CD14-positive monocyte (primary cell): ENCODE results near the gene TMEM117. TPM values are rescaled to one million over a fixed set of nuclear protein-coding genes. Genes with fewer than 3 reads are reported as not detected.

ENCODE experiments used
- DNase-seq, 3 donors: peaks; one replicate each; pipeline ENCODE4 v3.0.0-alpha.2; 2011 to 2022
- H2AFZ ChIP-seq: 2 replicates; pipeline ENCODE4 v1.6.0; 2012; ENCODE audit warnings: mild to moderate bottlenecking, low read depth, low read length, inconsistent platforms; ENCODE audit not compliant: insufficient read depth, poor library complexity, severe bottlenecking
- H3K27ac ChIP-seq, 2 donors: 1 replicate in 1 of 2; 2 replicates in 1 of 2; pipeline ENCODE4 v1.5.1; 2012 to 2013; ENCODE audit warnings: low read length in 2 of 2, control low read depth in 1 of 2, inconsistent platforms in 1 of 2, low read depth in 1 of 2, mild to moderate bottlenecking in 1 of 2
- H3K27me3 ChIP-seq, 2 donors: one replicate each; pipeline versions ENCODE4 v1.6.0 to v1.6.1; 2011 to 2013; ENCODE audit warnings: low read length in 2 of 2; ENCODE audit not compliant: control insufficient read depth in 2 of 2, insufficient read depth in 2 of 2
- H3K36me3 ChIP-seq, 2 donors: replicated peaks in 1 of 2; 1 replicate in 1 of 2; 2 replicates in 1 of 2; pipeline versions ENCODE4 v1.5.1 to v1.6.1; 2012 to 2013; ENCODE audit warnings: low read length in 2 of 2, control low read depth in 1 of 2, inconsistent platforms in 1 of 2, mild to moderate bottlenecking in 1 of 2; ENCODE audit not compliant: insufficient read depth in 2 of 2, control insufficient read depth in 1 of 2
- H3K4me1 ChIP-seq, 2 donors: 1 replicate in 1 of 2; 2 replicates in 1 of 2; pipeline versions ENCODE4 v1.5.1 to v1.6.1; 2012 to 2013; ENCODE audit warnings: low read length in 2 of 2, control low read depth in 1 of 2, inconsistent platforms in 1 of 2, mild to moderate bottlenecking in 1 of 2, moderate library complexity in 1 of 2; ENCODE audit not compliant: insufficient read depth in 2 of 2, control insufficient read depth in 1 of 2
- H3K4me2 ChIP-seq: replicated peaks from 2 replicates; pipeline ENCODE3; 2012; ENCODE audit warnings: low read length, moderate library complexity, mild to moderate bottlenecking; ENCODE audit not compliant: poor library complexity, severe bottlenecking; ENCODE audit errors: extremely low read depth
- H3K4me3 ChIP-seq, 3 experiments: fragments of 200-600 bp in 1 of 3; sonication (generic) in 1 of 3; replicated peaks in 1 of 3; 1 replicate in 2 of 3; 2 replicates in 1 of 3; pipeline ENCODE4 v1.5.1; 2011 to 2013; ENCODE audit warnings: low read length in 3 of 3, mild to moderate bottlenecking in 3 of 3, control low read depth in 2 of 3, low read depth in 2 of 3, inconsistent platforms in 1 of 3, moderate library complexity in 1 of 3
- H3K79me2 ChIP-seq: 2 replicates; pipeline ENCODE4 v1.6.0; 2012; ENCODE audit warnings: mild to moderate bottlenecking, control low read depth, inconsistent platforms, low read length, moderate library complexity; ENCODE audit not compliant: insufficient read depth
- H3K9ac ChIP-seq: 2 replicates; pipeline ENCODE4 v1.6.0; 2017; ENCODE audit warnings: low read length, mild to moderate bottlenecking; ENCODE audit not compliant: insufficient read depth, poor library complexity, severe bottlenecking
- H3K9me3 ChIP-seq, 2 donors: replicated peaks in 1 of 2; 1 replicate in 1 of 2; 2 replicates in 1 of 2; pipeline versions ENCODE4 v1.5.1 to v1.6.1; 2012 to 2013; ENCODE audit warnings: low read length in 2 of 2, control low read depth in 1 of 2; ENCODE audit not compliant: control insufficient read depth in 1 of 2, insufficient read depth in 1 of 2
- H4K20me1 ChIP-seq: 2 replicates; pipeline ENCODE4 v1.6.0; 2012; ENCODE audit warnings: mild to moderate bottlenecking, low read length, control low read depth, moderate library complexity; ENCODE audit not compliant: insufficient read depth
- H3K27ac Mint-ChIP-seq, 7 donors: one replicate each; pipeline ENCODE4 v1.8.0; 2020; ENCODE audit warnings: mild to moderate bottlenecking in 7 of 7, mixed read lengths in 7 of 7, moderate library complexity in 6 of 7, inconsistent platforms in 2 of 7
- H3K27me3 Mint-ChIP-seq, 3 donors: one replicate each; pipeline ENCODE4 v1.8.0; 2021 to 2022; ENCODE audit warnings: low read depth in 3 of 3, mild to moderate bottlenecking in 3 of 3, mixed read lengths in 3 of 3, moderate library complexity in 3 of 3, inconsistent platforms in 1 of 3
- H3K36me3 Mint-ChIP-seq, 2 donors: one replicate each; pipeline ENCODE4 v1.8.0; 2020; ENCODE audit warnings: mixed read lengths in 2 of 2, inconsistent platforms in 1 of 2, mild to moderate bottlenecking in 1 of 2
- H3K4me1 Mint-ChIP-seq: one replicate; pipeline ENCODE4 v1.8.0; 2020; ENCODE audit warnings: mild to moderate bottlenecking, mixed read lengths
- H3K4me3 Mint-ChIP-seq, 2 donors: one replicate each; pipeline ENCODE4 v1.8.0; 2020; ENCODE audit warnings: mild to moderate bottlenecking in 2 of 2, mixed read lengths in 2 of 2, moderate library complexity in 1 of 2
- H3K9me3 Mint-ChIP-seq, 7 donors: one replicate each; pipeline ENCODE4 v1.8.0; 2020 to 2022; ENCODE audit warnings: mixed read lengths in 7 of 7, mild to moderate bottlenecking in 6 of 7, moderate library complexity in 6 of 7, inconsistent platforms in 2 of 7
- CTCF ChIP-seq: fragments of 200-600 bp; IDR thresholded peaks from one replicate; pipeline ENCODE4 v1.8.0; 2022; ENCODE audit warnings: antibody characterized with exemption, mild to moderate bottlenecking
- WGBS: methylation state at CpG from one replicate; pipeline ENCODE4 v1.1.5; 2013; ENCODE audit warnings: missing lambda C conversion rate; ENCODE audit not compliant: insufficient coverage; 5-methylcytosine and 5-hydroxymethylcytosine counted together
- intact Hi-C, 2 donors: fragments of 100-400 bp; cut with micrococcal nuclease; formaldehyde crosslinking; loops; one replicate each; pipeline versions ENCODE4 v1.15.0 to v1.15.1; 2023
- polyA plus RNA-seq, 3 donors: library from polyadenylated mRNA; depleted of rRNA in 1 of 3; unstranded in 2 of 3; stranded (reverse) in 1 of 3; fragments of 300-500 nt in 2 of 3; fragments of >200 nt in 1 of 3; fragmentation: Illumina TruSeq in 2 of 3; gene quantifications; 1 replicate in 2 of 3; 2 replicates in 1 of 3; pipeline ENCODE4 v1.2.3, GENCODE V29; 2012 to 2021

The TMEM117 gene
- polyA plus RNA-seq, 3 donors, result 0.11 to 0.42 TPM; not detected in 1

GRCh38 chr12:43872396-43872795, 36.5 kb downstream of the TMEM117 start:
- no peaks in the 10 kb centered on the region for H3K27me3 ChIP-seq

GRCh38 chr12:43878050-43878449, 42.2 kb downstream of the TMEM117 start:
- Histone ChIP-seq H3K9ac (no peak overlapping the region), H3K27me3 (no peaks in the 10 kb centered on the region), H3K9me3 (no peaks in the 10 kb centered on the region), H2AFZ (no peak overlapping the region), H4K20me1 (no peaks in the 10 kb centered on the region), H3K79me2 (no peaks in the 10 kb centered on the region), H3K4me3 (no peak overlapping the region), H3K36me3 (no peaks in the 10 kb centered on the region), H3K4me1 (no peaks in the 10 kb centered on the region), H3K4me2 (no peak overlapping the region), H3K27ac (no peak overlapping the region)
- no peak overlapping the region for H3K27ac Mint-ChIP-seq
- TF ChIP-seq CTCF, result no peak
- no CpG with 5 or more reads among the region's 3 CpGs for WGBS
- H3K27me3 Mint-ChIP-seq, result peaks cover 0 to 6% (median 2%) of the 10 kb centered on the region in 3 donors
- no peak overlapping the region for H3K4me3 Mint-ChIP-seq
- intact Hi-C loops, result no loop called here
- H3K9me3 Mint-ChIP-seq, result no peaks in the 10 kb centered on the region
- H3K4me1 Mint-ChIP-seq, result no peaks in the 10 kb centered on the region
- DNase-seq, result no peak
- no peaks in the 10 kb centered on the region for H3K36me3 Mint-ChIP-seq

More at GRCh38 chr12:43872396-43872795, 36.5 kb downstream of the TMEM117 start:
- no CpG with 5 or more reads among the region's 2 CpGs for WGBS
- TF ChIP-seq CTCF, result no peak
- Histone ChIP-seq H3K4me2 (no peak overlapping the region), H3K4me1 (no peaks in the 10 kb centered on the region), H3K9me3 (no peaks in the 10 kb centered on the region), H4K20me1 (no peaks in the 10 kb centered on the region), H3K79me2 (no peaks in the 10 kb centered on the region), H3K4me3 (no peak overlapping the region), H3K27ac (no peak overlapping the region), H3K9ac (no peak overlapping the region), H2AFZ (no peak overlapping the region), H3K36me3 (no peaks in the 10 kb centered on the region)
- no peaks in the 10 kb centered on the region for H3K36me3 Mint-ChIP-seq
- no peaks in the 10 kb centered on the region for H3K4me1 Mint-ChIP-seq
- no peak overlapping the region for H3K4me3 Mint-ChIP-seq
- no peak for DNase-seq
- H3K9me3 Mint-ChIP-seq, result no peaks in the 10 kb centered on the region
- intact Hi-C loops, result no loop called here
- no peak overlapping the region for H3K27ac Mint-ChIP-seq
- peaks cover 1 to 7% (median 3%) of the 10 kb centered on the region in 3 donors for H3K27me3 Mint-ChIP-seq
